GM21390 (cell line): Measurements from ENCODE around the gene PLXND1.

Experiments used
- ATAC-seq: cut with Tn5 transposase; IDR thresholded peaks from one replicate; pipeline ENCODE4 v1.9.1; 2021; ENCODE audit not compliant: unreplicated experiment

The PLXND1 gene

GRCh38 chr3:129602309-129602708 lies 4.2 kb downstream of the PLXND1 start:
- no peak for ATAC-seq

- no peak for ATAC-seq
Measured at GRCh38 chr3:129601713-129602112, 4.8 kb downstream of the PLXND1 start.

DNA sequence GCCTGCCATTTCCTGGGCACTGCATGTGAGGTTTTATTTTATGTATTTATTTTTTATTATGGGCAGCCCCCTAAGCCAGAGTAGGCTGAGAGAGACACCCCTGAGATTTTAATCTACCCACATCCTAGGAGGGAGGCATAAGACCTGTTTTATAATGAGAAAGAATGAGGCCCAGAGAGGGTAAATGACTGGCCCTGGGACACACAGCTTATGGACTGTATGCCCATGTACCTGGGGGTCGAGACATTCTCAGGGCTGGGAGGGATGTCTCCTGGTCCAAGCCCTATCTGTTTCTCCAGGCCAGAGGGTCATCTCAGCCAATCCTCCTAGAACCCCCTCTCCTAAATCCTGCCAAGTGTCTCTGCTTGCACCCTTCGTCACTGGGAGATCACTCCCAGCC lies 6.1 kb downstream of the PLXND1 start:
- ATAC-seq: no peak

DNA sequence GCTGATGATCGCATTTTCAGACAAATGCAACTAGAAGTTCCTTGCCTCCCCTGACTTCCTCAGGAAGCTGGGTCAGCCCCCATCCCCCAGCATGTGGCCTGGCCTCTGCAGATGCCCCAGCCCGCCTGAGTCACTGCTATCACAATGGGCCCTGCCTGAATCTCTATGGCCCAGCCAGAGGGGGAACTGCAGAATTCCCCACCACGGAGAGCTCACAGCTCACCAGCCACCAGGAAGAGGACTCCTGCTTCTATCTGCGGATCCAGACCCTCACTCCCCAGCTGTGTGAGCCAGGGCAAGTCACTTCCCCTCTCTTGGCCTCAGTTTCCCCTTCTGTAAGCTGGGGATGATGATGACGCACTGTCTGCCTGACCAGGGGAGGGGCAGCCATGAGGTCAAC lies 6.9 kb downstream of the PLXND1 start:
- no peak for ATAC-seq

DNA sequence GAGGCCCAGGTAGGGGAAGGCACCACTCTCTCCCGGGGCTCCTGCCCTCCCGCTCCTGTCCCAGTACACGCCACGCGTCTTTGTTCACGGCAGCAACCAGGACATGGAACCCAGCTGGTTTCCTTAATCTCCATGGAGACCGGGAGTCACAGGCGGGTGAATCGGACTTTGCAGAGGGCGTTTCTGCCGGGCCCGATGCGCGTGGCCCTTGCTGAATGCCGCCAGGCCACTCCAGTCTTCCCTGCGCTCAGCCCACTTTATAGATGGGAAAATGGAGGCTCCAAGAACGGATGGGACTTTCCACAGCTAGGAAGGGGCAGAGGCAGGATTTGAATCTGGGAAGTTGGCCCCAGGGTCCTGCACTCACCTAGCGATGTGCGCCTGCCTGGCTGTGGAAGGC lies 7.4 kb downstream of the PLXND1 start:
- no peak for ATAC-seq

GRCh38 chr3:129598484-129598883 lies 8.0 kb downstream of the PLXND1 start:
- no peak for ATAC-seq

DNA sequence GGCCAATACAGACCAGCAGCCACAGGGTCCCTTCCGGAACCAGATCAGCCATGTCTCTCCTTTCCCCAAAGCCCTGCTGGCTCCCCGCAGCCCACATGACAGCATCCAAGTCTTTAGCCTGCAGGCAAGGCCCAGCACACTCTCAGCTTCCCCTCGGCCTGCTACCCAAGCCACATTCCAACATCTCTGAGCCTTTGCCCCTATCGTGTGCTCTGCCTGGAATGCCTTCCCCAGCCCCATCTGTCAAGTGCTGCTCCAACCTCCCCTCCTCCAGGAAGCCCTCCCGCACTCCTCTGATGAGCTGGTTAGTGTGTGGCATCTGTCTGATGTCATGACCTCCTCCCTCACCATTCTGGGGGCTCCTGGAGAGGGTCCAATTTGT lies 8.5 kb downstream of the PLXND1 start:
- ATAC-seq: no peak

- ATAC-seq: no peak
Measured at GRCh38 chr3:129597087-129597999, 9.1 kb downstream of the PLXND1 start.

DNA sequence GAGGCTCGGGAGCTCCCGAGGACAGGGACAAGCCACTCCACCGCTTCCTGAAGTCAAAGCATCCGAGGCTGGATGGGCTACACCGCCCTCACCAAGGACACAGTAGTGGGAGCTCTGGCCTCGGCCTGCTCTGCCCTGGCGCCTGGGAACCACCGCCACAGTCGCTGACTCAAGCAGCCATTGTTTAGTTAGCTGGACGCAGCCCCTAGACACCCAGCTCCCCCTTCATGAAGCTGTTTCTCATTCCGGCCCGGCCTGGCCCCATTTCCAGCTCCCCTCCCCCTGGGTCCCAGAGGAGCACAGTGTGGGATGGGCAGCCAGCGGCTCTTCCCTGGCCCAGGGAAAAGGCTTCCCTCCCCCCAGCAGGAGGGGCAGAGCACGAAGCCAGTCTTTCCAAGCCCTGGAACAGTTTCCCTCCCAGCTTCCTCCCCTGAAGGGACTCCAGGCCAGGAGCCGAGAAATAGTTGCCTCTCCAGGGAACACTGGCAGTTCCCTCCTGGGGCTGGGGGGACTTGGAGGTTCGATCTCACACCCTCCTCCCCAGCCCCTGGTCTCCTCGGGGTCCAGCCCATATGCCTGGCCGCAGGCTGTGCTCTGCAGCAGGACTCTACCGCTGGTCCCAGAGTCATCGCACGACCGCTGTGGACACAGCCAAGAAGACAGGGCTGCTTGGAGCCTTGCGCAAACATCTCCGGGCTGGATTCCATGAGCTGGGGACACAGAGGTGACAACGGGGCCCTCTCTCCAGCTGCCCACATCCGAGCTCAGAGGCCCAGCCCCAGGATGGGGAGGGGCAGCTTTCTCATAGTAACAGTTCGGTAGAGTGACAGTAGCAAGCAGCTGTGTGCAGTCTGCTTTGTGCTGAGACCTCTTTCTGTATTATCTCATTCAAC lies 10.0 kb downstream of the PLXND1 start:
- no peak for ATAC-seq

GRCh38 chr3:129595544-129596193 lies 10.8 kb downstream of the PLXND1 start:
- no peak for ATAC-seq

GRCh38 chr3:129594907-129595390 lies 11.5 kb downstream of the PLXND1 start:
- no peak for ATAC-seq

GRCh38 chr3:129594409-129594808 lies 12.1 kb downstream of the PLXND1 start:
- ATAC-seq: no peak

DNA sequence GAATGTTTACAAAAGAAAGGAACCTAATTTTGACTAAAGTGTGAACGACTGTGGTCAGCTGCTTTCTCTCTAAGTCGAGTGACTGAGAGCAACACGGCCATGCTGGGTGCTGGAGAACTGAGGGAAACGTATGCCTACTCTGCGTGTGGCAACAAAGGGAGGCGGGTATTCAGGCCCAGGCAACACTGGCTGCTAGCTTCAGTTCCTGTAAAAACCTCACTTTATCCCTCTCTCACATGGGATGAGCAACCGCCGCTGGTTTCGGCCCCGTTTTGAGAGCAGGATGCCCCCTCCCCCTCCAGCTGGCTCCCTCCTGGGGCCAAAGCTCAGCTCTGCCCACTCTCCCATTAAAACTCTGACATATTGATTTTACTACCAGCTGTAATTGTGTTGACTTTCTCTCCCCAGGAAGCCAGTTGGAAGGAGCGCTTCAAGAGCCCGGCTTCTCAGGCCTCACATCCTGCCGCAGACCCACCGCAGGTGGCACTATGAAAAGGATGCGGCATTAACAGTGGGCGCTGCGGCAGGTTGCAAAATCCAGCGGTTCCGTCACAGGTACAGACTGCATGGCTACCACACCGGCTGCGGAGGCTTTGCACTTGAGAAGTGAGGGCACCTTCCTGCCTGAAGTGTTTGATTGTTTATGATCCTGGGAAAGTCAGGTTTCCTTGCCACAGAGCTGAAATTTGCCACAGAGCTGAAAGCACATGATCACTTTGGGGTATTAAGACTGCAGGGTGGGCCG lies 12.7 kb downstream of the PLXND1 start:
- no peak for ATAC-seq

DNA sequence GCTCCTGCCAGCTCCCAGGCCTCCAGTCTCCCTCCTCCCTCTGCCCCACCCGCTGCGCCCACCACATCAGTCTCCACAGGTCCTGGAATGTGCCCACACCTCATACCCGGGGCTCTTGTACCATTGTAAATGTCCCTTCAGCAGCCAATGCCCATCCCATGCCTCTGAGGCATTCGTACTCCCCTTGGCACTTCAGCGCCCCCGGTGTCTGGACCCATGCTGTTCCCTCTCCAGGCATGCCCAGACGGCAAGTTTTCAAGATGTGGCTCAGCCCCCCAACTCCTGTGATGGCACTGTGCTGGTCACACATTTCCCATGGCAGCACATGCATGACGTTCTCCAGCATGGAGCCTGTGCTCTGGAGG lies 13.3 kb downstream of the PLXND1 start:
- no peak for ATAC-seq

DNA sequence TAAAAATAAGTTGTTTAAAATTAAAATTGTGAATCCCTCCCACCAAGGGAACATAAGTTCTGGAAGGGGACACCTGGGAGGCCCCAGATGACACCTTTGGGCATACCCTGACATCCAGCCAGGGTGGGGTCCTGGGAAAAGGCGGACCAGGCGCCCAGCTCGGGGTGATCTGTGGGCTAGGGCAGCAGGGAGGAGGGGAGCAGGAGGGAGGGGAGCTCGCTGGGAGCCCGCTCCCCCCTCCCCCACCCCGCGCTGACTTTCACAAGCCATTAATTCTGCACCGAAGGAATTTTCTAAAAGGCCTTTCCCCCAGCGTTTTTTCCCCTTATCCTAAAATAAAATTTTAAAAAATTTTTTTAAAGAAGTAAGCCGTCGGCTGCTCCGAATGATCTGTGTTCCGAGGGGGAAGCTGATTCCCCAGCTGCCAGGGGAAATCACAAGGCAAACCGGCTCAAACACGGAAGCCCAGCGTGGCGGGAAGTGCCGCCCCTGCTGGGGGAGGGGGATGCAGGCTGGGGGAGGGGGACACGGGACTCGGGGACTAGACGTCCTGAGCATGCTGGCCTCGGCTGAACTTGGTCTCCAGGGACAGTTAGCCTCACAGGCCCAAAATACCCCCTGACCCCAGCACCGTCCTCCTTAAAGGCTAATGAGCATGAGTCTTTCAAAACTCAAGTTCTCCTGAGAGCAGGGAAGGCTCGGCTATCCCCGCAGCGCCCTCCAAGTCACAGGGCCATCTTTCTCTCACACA lies 13.9 kb downstream of the PLXND1 start:
- ATAC-seq: no peak

DNA sequence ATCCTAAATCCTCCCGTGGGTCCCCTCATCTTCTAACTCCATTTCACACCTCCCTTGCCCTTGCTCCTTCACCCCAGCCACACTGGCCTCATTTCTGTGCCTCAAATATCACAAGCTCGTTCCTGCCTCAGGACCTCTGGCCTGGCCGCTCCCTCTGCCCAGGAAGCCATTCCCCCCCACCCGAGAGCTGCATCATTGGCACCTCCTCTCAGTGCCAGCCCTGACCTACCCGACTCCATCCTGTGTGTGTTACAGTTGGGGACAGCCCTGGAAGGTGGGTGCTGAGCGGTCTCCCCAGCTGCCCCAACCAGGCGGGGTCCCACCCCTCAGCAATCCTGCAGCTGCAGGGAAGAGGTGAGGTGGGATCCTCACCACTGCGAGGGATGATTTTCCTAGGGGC lies 14.5 kb downstream of the PLXND1 start:
- ATAC-seq: no peak

GRCh38 chr3:129590215-129590614 lies 16.3 kb downstream of the PLXND1 start:
- ATAC-seq: no peak

DNA sequence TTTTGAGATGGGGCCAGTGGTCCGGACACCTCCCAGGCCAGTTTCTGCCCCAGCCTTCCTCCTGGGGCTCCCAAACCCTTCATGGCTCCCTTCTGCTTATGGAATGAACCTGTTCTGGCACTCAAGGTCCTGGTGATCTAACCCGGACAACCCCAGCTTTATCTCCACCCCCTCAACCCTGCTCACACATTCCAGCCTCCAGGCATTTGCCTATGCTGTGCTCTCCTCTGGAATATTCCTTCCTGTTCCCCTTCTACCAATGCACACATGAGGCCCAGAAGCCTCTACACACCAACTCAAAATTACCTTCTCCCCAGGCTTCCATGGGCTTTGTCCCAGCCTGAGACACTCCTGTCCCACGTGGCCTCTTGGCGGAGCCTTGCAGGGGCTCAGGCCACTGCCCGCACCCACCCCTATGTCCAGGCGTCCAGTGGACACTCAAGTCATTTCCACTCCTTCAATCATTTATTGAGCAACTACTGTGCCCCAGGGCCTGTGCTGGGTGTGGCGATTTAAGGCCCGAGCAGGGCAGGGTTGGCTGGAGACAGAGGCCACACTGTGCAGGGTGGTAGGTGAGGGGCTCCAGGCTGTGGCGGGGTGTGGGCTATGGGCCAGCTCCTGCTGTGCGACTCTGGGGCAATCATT lies 18.8 kb downstream of the PLXND1 start:
- no peak for ATAC-seq

GRCh38 chr3:129586746-129587430 lies 19.6 kb downstream of the PLXND1 start:
- no peak for ATAC-seq
